Measurements from ENCODE around the gene CDH23. TPM values are rescaled to one million over a fixed set of nuclear protein-coding genes. Genes with fewer than 3 reads are reported as not detected.
A peak's percentile ranks its signal among the peaks of the same experiment; 100 is the strongest.

The CDH23 gene
- total RNA-seq, 1 experiment from 2014 or later, result 0.07 TPM

DNA sequence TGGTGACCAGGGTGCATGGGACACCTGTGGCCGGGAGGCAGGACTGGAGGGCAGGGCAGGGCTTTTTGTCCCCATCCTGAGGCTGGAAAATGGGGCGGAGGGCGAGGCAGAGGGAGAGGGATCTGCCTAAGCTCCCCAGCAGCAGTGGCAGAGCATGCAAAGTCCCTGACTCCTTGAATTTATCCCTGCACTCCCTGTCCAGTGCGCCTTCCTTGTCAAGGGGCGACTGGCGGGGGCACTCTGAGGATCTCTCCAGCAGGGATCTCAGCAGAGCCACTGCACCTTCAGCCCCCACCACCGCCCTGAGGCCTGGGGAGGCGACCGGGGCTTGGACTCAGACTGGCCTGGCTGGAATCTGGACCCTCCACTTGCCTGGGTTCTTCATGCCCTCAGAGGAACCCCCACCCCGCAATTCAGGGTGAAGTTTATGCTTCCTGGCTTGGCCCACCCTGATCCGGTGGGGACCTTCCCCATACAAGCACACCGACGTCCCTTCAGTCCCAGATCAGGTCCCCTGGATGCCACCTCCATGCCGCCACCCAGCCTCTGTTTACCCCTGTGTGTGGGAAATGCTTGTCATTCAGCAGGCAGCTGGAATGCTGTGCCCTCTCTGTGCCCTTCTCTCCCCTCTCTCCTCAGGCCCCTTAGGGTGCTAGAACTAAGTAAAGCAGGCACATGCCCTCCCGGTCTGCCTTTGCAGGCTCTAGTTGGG lies 46.3 kb downstream of the CDH23 start:
- H3K27ac Mint-ChIP-seq (ENCODE audit: unreplicated experiment), result no peak overlapping the region
- H3K9me3 Mint-ChIP-seq (ENCODE audit: low read depth, unreplicated experiment), result no peaks in the 10 kb centered on the region
- intact Hi-C loops (cut with micrococcal nuclease; ENCODE audit: unreplicated experiment), result no loop called here
- peaks cover 86% of the 10 kb centered on the region for H3K27me3 Mint-ChIP-seq (ENCODE audit: unreplicated experiment)
- CTCF ChIA-PET, result interaction anchor here (0.7 kb wide), 1 partner anchor 21 kb away, joined by 3 read pairs; no protein-coding TSS in a partner anchor
- TF ChIP-seq, protein P1, sequence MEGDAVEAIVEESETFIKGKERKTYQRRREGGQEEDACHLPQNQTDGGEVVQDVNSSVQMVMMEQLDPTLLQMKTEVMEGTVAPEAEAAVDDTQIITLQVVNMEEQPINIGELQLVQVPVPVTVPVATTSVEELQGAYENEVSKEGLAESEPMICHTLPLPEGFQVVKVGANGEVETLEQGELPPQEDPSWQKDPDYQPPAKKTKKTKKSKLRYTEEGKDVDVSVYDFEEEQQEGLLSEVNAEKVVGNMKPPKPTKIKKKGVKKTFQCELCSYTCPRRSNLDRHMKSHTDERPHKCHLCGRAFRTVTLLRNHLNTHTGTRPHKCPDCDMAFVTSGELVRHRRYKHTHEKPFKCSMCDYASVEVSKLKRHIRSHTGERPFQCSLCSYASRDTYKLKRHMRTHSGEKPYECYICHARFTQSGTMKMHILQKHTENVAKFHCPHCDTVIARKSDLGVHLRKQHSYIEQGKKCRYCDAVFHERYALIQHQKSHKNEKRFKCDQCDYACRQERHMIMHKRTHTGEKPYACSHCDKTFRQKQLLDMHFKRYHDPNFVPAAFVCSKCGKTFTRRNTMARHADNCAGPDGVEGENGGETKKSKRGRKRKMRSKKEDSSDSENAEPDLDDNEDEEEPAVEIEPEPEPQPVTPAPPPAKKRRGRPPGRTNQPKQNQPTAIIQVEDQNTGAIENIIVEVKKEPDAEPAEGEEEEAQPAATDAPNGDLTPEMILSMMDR (IDR thresholded peaks at IDR 0.05; ENCODE audit: unreplicated experiment), result no peak
- BruUV-seq (replicated peaks), result no TSS peak
- H3K4me3 Mint-ChIP-seq (ENCODE audit: low read depth, unreplicated experiment), result no peak overlapping the region
- no peaks in the 10 kb centered on the region for H3K36me3 Mint-ChIP-seq (ENCODE audit: insufficient read depth, unreplicated experiment)
- H3K4me1 Mint-ChIP-seq (ENCODE audit: low read depth, unreplicated experiment), result no peaks in the 10 kb centered on the region
- DNase-seq, result no peak

DNA sequence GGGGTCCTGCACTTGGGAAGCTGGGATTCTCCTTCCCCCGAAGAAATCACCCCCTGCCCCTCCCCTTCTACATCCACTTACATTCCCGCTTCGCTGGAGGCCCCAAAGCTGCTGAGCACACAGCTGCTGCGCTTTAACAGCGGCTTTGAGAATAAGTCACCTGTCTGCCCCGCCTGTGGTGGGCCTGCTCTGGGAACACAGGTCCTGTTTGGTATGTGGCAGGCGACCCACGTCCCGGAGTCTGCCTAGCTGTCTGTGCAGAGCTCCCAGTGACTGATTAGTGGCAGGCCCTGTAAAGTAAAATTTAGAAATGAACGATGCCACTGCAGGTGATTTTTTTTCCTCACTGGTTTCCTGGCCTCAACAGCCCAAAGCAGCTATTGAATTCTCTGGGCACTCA lies 47.0 kb downstream of the CDH23 start:
- intact Hi-C loops (cut with micrococcal nuclease; ENCODE audit: unreplicated experiment), result no loop called here
- no peaks in the 10 kb centered on the region for H3K9me3 Mint-ChIP-seq (ENCODE audit: low read depth, unreplicated experiment)
- H3K4me1 Mint-ChIP-seq (ENCODE audit: low read depth, unreplicated experiment), result no peaks in the 10 kb centered on the region
- no TSS peak for BruUV-seq (replicated peaks)
- no peak overlapping the region for H3K4me3 Mint-ChIP-seq (ENCODE audit: low read depth, unreplicated experiment)
- CTCF ChIA-PET, result interaction anchor here (0.7 kb wide), 1 partner anchor 21 kb away, joined by 3 read pairs; no protein-coding TSS in a partner anchor
- peaks cover 80% of the 10 kb centered on the region for H3K27me3 Mint-ChIP-seq (ENCODE audit: unreplicated experiment)
- TF ChIP-seq, protein P1 (IDR thresholded peaks at IDR 0.05; ENCODE audit: unreplicated experiment), result no peak
- no peaks in the 10 kb centered on the region for H3K36me3 Mint-ChIP-seq (ENCODE audit: insufficient read depth, unreplicated experiment)
- H3K27ac Mint-ChIP-seq (ENCODE audit: unreplicated experiment), result no peak overlapping the region
- DNase-seq, result no peak

DNA sequence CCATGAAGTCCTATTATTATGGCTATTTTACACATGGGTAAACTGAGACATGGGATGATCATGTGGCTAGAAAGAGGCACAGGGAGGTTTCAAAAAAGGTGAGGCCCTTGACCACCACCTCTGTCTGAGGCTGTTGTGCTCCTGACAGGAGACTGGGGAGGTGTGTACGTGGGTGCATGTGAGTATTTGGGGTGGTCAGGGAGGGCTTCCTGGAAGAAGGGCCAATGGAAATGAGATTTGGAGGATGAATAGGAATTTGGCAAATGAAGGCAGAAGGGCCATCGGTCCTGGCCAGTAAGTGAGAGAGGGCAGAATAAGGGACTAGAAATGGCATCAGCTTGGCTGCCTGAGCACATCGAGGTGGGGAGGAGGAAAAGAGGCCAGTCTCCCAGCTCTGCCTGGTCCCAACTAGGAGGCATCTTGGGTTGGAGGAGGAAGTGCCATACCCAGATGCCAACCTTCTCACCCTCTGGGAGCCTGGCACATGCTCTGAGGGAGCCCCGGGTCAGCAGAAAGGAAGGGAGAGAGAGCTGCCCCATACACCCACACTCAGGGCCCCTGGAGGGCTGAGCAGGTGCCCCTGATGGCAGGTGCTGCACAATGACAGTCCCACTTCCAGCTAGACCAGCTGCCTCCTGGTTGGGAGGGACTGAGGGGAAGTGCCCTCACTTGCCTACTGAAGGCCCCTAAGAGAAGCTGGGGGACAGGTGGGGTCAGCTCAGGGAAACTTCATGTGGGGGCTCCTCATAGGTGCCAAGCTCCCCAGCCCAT lies 47.7 kb downstream of the CDH23 start:
- H3K27ac Mint-ChIP-seq (ENCODE audit: unreplicated experiment), result no peak overlapping the region

DNA sequence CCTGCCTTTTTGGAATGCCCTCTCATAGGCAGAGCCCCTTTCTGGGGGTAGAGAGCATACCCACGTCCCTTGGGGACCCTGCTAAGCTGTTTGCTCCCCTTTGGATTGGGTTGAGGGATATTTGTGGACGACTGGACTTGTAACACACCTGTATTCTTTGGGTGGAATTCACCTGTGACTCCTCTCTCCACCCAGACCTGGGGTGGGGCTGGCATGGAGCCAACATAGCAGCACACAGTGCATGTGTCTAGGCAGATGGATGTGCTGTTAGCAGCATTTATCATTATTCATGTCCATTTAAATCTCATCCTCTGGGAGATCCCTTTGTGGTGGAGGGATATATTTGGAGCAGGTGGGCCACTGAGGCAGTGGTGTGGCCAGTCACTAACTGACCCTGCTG lies 51.0 kb downstream of the CDH23 start:
- H3K4me3 Mint-ChIP-seq (ENCODE audit: low read depth, unreplicated experiment), result no peak overlapping the region
- CTCF ChIA-PET, result no interaction called here
- no TSS peak for BruUV-seq (replicated peaks)
- peak; percentile 32 for DNase-seq
- peaks cover 78% of the 10 kb centered on the region for H3K27me3 Mint-ChIP-seq (ENCODE audit: unreplicated experiment)
- no peaks in the 10 kb centered on the region for H3K9me3 Mint-ChIP-seq (ENCODE audit: low read depth, unreplicated experiment)
- H3K27ac Mint-ChIP-seq (ENCODE audit: unreplicated experiment), result no peak overlapping the region
- H3K36me3 Mint-ChIP-seq (ENCODE audit: insufficient read depth, unreplicated experiment), result no peaks in the 10 kb centered on the region
- TF ChIP-seq, protein P1 (IDR thresholded peaks at IDR 0.05; ENCODE audit: unreplicated experiment), result no peak
- no peaks in the 10 kb centered on the region for H3K4me1 Mint-ChIP-seq (ENCODE audit: low read depth, unreplicated experiment)
- intact Hi-C loops (cut with micrococcal nuclease; ENCODE audit: unreplicated experiment), result no loop called here

More for the DNA sequence above, 47.7 kb downstream of the CDH23 start:
- intact Hi-C loops (cut with micrococcal nuclease; ENCODE audit: unreplicated experiment), result no loop called here
- CTCF ChIA-PET, result no interaction called here
- TF ChIP-seq, protein P1 (IDR thresholded peaks at IDR 0.05; ENCODE audit: unreplicated experiment), result no peak
- no TSS peak for BruUV-seq (replicated peaks)
- Mint-ChIP-seq H3K4me3 (ENCODE audit: low read depth, unreplicated experiment) (no peak overlapping the region), H3K4me1 (ENCODE audit: low read depth, unreplicated experiment) (no peaks in the 10 kb centered on the region), H3K9me3 (ENCODE audit: low read depth, unreplicated experiment) (no peaks in the 10 kb centered on the region), H3K36me3 (ENCODE audit: insufficient read depth, unreplicated experiment) (no peaks in the 10 kb centered on the region), H3K27me3 (ENCODE audit: unreplicated experiment) (peaks cover 74% of the 10 kb centered on the region)
- DNase-seq, result no peak
